Activated CD4-positive, alpha-beta T cell treated with anti-CD3 and anti-CD28 coated beads for 1 hour (primary cell): ENCODE data around the gene PCSK9.

Source experiments
- DNase-seq: peaks from one replicate; pipeline ENCODE4 v3.0.0-alpha.2; 2020

The PCSK9 gene

DNA sequence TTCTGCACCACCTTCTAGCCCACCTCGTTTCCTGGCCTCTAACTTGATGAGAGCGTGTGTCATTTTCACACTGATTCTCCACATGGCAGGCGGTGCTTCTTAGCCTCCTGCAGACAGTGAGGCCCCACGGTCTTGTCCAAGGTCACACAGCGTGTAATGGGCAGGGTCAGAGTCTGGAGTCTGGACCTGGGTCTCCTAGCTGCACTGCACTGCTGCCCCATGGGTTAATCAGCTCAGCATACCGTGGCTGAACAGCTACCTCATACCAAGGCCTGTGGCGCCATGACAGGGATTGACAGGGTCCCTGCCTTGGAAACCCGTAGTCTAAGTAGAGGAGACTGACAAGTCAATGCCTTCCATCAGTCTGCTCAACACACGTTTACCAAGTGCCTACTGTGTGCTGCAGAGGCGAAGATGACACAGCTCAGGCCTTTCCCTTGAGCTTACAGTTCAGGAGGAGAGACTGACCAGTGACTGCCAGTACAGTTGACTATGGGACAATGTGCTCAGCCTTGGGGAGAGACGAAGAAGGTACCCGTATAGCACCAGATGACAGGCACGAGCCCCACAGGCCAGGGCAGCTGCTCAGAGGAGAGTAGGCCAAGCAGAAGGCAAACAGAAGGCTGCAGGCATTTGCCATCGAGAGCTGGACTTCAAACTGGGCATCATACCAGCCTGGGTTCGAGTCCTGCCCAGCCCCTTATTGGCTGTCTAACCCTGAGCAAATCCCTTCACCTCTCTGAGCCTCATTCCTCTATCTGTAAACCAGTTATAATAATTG, 5.5 kb downstream of the PCSK9 start:
- no peak for DNase-seq

DNA sequence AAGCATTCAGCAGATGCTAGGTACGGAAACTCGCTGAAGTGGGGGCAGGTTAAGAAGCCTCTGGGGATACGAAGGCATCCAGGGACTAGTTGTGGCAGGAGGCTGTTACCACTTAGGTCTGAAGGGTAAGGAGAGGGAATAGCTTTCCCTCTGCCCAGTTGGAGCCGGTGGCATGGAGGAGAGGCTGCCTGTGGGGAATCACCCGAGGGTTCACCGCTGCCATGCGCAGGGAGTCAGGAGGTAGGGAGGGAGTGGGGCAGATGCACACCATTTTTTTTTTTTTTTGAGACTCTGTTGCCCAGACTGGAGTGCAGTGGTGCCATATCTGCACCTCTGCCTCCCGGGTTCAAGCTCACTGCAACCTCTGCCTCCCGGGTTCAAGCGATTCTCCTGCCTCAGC, 6.1 kb downstream of the PCSK9 start:
- no peak for DNase-seq

DNA sequence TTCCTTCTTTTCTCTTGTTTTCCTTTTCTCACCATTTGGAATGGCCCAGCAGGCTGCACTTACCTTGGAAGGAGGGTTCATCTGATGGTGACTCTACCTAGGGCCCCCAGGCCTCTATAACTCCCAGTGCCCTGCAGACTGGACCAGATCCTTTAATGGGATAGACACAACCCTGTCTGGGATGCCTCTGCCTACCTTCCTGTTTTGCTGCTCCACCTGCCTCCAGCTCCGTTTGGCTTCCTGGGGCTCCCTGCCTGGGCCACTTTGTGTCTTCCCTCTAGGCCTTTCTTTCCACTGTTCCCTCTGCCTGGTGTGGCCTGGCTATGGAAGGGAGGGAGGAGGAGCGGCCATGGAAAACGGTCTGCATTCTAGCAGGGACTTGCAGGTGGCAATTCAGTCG, 7.5 kb downstream of the PCSK9 start:
- DNase-seq = no peak

GRCh38 chr1:55047611-55048010, 8.3 kb downstream of the PCSK9 start:
- DNase-seq = no peak

GRCh38 chr1:55048453-55049270, 9.3 kb downstream of the PCSK9 start:
- no peak for DNase-seq

DNA sequence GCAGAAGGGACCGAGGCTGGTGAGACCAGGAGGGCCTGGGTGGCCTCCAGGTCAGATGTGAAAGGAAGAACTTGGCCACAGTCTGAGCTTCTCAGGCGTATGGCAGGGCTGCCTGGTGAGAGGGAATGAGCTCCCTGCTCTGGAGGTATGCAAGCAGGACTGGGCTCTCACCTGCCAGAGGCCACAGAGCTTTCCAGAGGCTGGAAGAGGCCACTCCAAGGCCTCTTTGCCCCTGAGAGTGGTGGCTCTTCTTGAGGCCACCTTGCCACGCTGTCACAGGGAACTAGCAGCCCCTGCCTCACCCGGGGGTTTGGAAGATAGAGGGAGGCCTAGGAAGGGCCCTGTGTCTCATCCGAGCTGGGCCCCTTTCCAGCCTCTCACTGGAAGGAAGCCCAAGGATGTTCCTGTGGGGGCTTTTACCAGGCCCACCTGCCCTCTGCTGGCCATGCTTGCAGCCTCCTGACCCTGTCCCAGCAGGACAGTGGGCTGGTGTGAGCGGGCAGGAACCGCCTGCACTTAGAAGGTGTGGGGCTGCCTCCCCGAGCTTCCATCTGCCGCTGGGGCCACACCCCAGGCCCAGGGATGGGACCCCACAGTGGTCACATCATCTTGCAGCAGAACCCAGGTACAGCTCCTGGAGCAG, 10.0 kb downstream of the PCSK9 start:
- no peak for DNase-seq

GRCh38 chr1:55049914-55050278, 10.5 kb downstream of the PCSK9 start:
- no peak for DNase-seq

DNA sequence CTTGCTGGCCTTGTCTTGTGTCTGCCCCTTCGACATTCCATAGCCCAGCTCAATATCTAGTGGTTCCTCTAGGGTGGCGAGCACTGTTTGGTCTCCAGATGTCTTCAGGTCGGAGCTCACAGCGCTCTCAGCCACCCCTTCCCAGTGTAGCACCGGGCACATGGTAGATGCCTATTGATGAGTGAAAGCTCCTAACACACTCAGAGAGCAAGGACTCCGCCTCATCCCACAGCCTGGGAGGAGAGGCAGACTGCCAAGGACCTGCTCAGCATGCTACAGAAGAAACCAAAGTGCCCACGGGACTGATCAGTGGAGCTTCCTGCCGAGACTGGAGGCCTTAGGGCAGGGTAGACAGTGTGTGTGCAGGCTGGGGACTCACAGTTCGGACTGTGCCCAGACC, 10.9 kb downstream of the PCSK9 start:
- DNase-seq = no peak

GRCh38 chr1:55051169-55051568, 11.8 kb downstream of the PCSK9 start:
- no peak for DNase-seq

DNA sequence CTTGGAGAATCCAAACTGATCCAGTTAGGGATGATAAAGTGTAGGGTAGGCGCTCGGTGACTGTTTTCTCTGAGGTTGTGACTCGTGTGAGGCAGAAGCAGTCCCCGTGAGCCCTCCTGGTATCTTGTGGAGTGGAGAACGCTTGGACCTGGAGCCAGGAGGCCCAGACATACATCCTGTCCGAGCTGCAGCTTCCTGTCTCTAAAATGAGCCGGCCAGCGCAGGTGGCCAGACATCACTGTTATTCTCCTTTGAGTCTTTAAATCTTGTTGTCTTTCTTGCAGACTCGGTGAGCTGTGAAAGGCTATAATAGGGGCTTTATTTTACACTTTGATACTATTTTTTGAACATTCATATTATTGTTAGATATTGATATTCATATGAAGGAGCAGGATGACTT, 12.3 kb downstream of the PCSK9 start:
- DNase-seq = no peak

DNA sequence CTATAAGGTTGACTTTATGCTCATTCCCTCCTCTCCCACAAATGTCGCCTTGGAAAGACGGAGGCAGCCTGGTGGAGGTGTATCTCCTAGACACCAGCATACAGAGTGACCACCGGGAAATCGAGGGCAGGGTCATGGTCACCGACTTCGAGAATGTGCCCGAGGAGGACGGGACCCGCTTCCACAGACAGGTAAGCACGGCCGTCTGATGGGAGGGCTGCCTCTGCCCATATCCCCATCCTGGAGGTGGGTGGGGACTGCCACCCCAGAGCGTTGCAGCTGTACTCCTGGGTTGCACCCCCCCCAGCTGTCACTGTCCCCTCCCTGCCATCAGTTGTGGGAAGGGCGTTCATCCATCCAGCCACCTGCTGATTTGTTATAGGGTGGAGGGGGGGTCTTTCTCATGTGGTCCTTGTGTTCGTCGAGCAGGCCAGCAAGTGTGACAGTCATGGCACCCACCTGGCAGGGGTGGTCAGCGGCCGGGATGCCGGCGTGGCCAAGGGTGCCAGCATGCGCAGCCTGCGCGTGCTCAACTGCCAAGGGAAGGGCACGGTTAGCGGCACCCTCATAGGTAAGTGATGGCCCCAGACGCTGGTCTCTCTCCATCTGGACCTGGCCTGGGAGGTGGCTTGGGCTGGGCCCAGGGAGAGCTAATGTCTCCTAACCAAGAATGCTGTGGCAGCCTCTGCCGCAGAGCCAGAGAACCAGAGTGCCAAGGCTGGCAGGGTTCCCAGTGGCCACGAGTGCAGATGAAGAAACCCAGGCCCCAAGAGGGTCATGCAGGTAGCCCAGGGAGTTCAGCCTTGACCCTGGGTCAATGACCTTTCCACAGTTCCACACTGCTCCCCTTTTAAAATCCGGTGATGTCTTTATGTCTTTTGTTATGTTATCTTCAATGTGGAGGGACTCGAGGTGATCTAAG, 13.1 kb downstream of the PCSK9 start:
- no peak for DNase-seq

DNA sequence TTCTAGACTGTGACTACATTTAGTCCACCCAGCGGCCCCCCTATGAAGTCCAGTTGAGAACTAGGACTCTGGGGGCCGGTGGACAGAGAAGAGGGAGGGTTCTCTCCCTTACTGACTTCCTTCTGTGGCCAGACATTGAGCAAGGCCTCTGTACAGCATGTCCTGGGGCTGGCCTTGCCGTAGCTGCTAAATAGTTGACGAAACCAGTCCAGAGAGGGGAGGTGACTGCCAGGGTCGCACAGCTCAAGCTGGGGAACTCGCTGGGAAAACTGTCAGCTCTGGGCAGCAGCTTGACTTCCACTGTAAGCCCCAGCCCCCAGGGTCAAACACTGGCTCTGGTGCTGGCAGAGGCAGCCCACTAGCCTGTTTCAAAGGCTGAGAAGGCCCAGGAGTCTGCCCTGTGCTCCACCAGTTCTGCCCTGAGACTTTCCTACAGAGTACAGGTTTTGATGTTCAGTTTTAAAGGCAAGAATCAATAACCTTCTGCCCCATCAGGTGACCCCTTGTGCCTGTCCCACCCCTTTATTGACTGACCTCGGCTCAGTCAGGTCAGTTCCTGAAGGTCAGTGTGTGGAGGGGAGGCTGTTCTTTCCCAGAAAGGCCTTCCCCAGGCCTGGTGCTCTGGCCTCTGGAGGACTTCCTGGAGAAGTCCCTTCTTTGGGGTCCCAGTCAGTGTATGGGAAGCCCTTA, 14.1 kb downstream of the PCSK9 start:
- no peak for DNase-seq

- no peak for DNase-seq
Measured at GRCh38 chr1:55054396-55054795, 15.0 kb downstream of the PCSK9 start.

GRCh38 chr1:55055084-55055882, 15.9 kb downstream of the PCSK9 start:
- no peak for DNase-seq

DNA sequence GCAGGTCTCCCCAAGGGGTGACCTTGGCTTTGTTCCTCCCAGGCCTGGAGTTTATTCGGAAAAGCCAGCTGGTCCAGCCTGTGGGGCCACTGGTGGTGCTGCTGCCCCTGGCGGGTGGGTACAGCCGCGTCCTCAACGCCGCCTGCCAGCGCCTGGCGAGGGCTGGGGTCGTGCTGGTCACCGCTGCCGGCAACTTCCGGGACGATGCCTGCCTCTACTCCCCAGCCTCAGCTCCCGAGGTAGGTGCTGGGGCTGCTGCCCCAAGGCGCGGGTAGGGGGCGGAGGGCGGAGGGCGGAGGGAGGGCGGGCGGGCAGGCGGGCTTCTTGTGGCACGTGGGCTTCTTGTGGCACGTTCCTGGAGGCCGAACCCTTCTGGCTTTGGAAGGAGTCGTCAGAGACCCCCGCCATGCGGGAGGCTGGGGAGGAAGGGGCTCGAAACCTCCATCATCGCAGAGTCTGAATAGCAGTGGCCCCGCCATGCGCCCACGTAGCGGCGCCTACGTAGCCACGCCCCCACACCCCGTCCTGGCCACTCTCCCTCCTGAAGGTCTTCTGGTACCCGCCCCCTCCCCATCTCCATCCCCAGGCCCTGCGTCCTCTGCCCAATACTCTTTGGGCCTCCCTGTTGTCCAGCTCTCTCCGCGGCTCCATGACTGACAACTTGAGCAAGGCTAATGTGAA, 16.7 kb downstream of the PCSK9 start:
- no peak for DNase-seq

- no peak for DNase-seq
Measured at GRCh38 chr1:55056632-55056992, 17.3 kb downstream of the PCSK9 start.

DNA sequence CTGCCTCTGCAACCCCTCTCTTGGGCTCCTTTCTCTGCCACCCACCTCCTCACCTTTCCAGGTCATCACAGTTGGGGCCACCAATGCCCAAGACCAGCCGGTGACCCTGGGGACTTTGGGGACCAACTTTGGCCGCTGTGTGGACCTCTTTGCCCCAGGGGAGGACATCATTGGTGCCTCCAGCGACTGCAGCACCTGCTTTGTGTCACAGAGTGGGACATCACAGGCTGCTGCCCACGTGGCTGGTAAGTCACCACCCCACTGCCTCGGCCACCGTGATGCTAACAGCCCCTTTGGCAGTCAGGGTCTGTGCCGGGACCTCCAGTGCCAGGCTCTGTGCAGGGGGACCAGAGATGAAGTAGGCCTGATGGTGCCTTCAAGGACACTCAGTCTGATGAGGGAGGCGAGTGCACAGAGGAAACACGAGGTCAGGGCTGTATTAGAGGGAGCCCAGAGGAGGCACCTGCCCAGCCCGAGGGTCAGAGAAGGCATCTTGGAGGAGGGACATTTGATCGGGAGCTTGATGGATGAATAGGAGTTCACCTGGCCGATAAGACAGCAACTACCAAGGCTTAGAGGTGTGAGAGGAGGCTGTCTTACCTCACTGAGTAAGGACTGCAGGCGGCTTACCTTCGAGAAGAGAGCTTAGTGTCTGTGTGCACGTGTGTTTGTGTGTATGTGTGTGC, 18.1 kb downstream of the PCSK9 start:
- DNase-seq = peak; percentile 2

DNA sequence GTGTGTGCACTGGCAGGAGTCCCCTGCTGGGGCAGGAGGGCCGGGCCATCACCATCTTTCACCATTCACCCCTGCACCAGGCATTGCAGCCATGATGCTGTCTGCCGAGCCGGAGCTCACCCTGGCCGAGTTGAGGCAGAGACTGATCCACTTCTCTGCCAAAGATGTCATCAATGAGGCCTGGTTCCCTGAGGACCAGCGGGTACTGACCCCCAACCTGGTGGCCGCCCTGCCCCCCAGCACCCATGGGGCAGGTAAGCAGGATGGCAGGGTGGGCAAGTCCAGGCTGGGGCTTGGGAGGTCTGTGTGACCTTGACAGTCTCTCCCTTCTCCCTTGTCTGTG, 18.6 kb downstream of the PCSK9 start:
- peak; percentile 3 for DNase-seq

GRCh38 chr1:55059302-55060132, 20.2 kb downstream of the PCSK9 start:
- no peak for DNase-seq
